ENCODE data around the gene SIAH1.

DNA sequence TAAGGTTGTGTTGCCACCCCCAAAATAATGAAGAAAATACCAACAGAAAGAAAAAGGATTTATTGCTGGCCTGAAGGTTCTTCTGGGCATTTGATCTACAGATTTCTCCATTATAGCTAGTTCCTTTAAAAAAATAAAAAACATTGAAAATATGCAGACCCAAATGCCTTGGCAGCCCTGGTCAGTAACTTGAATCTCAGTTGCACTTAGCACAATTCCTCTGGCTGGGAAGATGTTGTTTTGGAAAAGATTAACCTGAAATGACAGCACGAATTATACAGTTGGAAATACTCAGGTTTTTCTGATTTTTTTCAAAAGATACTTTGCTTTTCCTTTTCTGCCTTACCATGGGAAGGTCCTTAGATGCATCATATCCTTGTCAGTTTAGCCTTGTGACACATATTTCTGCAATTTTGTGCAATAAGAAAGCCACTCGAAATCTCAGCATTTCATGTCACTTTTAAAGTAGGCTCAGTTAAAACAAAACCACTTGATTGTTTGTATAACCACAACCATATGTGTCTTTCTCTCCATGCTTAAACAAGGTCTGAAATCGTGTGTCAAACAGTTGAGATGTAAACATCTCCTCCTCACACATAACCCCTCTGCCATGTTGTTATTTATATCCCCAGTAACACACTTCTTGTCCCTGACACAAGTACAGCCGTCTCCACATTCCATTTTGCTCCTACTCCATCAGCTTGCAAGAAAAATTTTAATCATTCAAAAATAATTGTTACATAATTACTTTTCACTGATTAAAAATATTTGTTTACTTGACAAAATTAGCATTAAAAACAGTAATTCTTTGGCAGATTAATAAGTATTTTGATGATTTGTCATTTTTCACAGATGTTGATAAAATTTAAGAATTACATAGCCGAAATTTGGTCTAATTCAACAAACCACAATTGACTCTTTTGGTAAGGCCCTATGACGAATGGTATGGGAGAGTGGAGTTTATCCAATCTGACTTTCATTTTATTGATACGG is 61.1 kb downstream of the SIAH1 start:
- TF ChIP-seq, protein P1, sequence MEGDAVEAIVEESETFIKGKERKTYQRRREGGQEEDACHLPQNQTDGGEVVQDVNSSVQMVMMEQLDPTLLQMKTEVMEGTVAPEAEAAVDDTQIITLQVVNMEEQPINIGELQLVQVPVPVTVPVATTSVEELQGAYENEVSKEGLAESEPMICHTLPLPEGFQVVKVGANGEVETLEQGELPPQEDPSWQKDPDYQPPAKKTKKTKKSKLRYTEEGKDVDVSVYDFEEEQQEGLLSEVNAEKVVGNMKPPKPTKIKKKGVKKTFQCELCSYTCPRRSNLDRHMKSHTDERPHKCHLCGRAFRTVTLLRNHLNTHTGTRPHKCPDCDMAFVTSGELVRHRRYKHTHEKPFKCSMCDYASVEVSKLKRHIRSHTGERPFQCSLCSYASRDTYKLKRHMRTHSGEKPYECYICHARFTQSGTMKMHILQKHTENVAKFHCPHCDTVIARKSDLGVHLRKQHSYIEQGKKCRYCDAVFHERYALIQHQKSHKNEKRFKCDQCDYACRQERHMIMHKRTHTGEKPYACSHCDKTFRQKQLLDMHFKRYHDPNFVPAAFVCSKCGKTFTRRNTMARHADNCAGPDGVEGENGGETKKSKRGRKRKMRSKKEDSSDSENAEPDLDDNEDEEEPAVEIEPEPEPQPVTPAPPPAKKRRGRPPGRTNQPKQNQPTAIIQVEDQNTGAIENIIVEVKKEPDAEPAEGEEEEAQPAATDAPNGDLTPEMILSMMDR (IDR thresholded peaks at IDR 0.05), result no peak
- TF ChIP-seq POLR2A (IDR thresholded peaks at IDR 0.05), result no peak
- no peak for TF ChIP-seq POLR2AphosphoS5 (IDR thresholded peaks at IDR 0.05)

Data from prostate gland (tissue), 2 donors.